RWPE2 (cell line): ENCODE results near the gene HES1.

Source experiments
- ATAC-seq: fragments of 200-7000 bp; cut with Tn5 transposase; 3 replicates; pipeline ENCODE4 v1.9.1; 2021; ENCODE audit warnings: low read depth
- DNase-seq: peaks from one replicate; pipeline ENCODE4 v3.0.0-alpha.2; 2020; ENCODE audit warnings: low spot score
- H3K27ac ChIP-seq: fragments of 450-650 bp; 2 replicates; pipeline ENCODE4 v1.5.1; 2017; ENCODE audit warnings: mild to moderate bottlenecking; ENCODE audit not compliant: poor library complexity, severe bottlenecking
- H3K27me3 ChIP-seq: fragments of 250-450 bp; sonication (Bioruptor Pico); 2 replicates; pipeline ENCODE4 v1.5.1; 2021; ENCODE audit warnings: mild to moderate bottlenecking, moderate library complexity; ENCODE audit not compliant: insufficient read depth, poor library complexity, severe bottlenecking
- H3K36me3 ChIP-seq: fragments of 250-450 bp; sonication (Bioruptor Pico); 2 replicates; pipeline ENCODE4 v1.5.1; 2020; ENCODE audit warnings: low read depth, mild to moderate bottlenecking, moderate library complexity
- H3K4me1 ChIP-seq: fragments of 250-450 bp; sonication (Bioruptor Pico); 2 replicates; pipeline ENCODE4 v1.5.1; 2021; ENCODE audit warnings: mild to moderate bottlenecking, moderate library complexity; ENCODE audit not compliant: insufficient read depth, poor library complexity, severe bottlenecking
- H3K4me3 ChIP-seq: fragments of 250-450 bp; sonication (Bioruptor Pico); 2 replicates; pipeline ENCODE4 v1.5.1; 2021; ENCODE audit warnings: mild to moderate bottlenecking, moderate library complexity; ENCODE audit not compliant: severe bottlenecking
- H3K9me3 ChIP-seq: fragments of 250-450 bp; sonication (Bioruptor Pico); 2 replicates; pipeline ENCODE4 v1.5.1; 2021; ENCODE audit warnings: mild to moderate bottlenecking, moderate library complexity; ENCODE audit not compliant: severe bottlenecking
- CTCF ChIP-seq: fragments of 450-650 bp; IDR thresholded peaks from one replicate; pipeline ENCODE4 v1.5.1; 2017; ENCODE audit warnings: mild to moderate bottlenecking, moderate library complexity; ENCODE audit not compliant: poor library complexity, severe bottlenecking

The HES1 gene

GRCh38 chr3:194105292-194105691 is 30.7 kb upstream of the HES1 start:
- H3K9me3 ChIP-seq: no peaks in the 10 kb centered on the region
- no peaks in the 10 kb centered on the region for H3K27me3 ChIP-seq
- no peaks in the 10 kb centered on the region for H3K36me3 ChIP-seq
- H3K4me3 ChIP-seq: no peak overlapping the region
- no peaks in the 10 kb centered on the region for H3K4me1 ChIP-seq
- no peak for TF ChIP-seq CTCF
- DNase-seq (no peak), ATAC-seq (no peak)
- H3K27ac ChIP-seq: no peak overlapping the region

- no peak for TF ChIP-seq CTCF
- ATAC-seq (no peak), DNase-seq (no peak)
- H3K4me3 ChIP-seq: no peak overlapping the region
- H3K27me3 ChIP-seq: no peaks in the 10 kb centered on the region
- no peak overlapping the region for H3K27ac ChIP-seq
- no peaks in the 10 kb centered on the region for H3K9me3 ChIP-seq
- peaks cover 1% of the 10 kb centered on the region for H3K4me1 ChIP-seq
- no peaks in the 10 kb centered on the region for H3K36me3 ChIP-seq
Observed at GRCh38 chr3:194107107-194107506, 28.8 kb upstream of the HES1 start.

GRCh38 chr3:194109192-194109863 is 26.6 kb upstream of the HES1 start:
- ATAC-seq (no peak), DNase-seq (no peak)
- H3K27me3 ChIP-seq: no peaks in the 10 kb centered on the region
- H3K36me3 ChIP-seq: no peaks in the 10 kb centered on the region
- H3K4me3 ChIP-seq: no peak overlapping the region
- H3K4me1 ChIP-seq: peaks cover 9% of the 10 kb centered on the region
- no peaks in the 10 kb centered on the region for H3K9me3 ChIP-seq
- no peak for TF ChIP-seq CTCF
- no peak overlapping the region for H3K27ac ChIP-seq

- no peaks in the 10 kb centered on the region for H3K36me3 ChIP-seq
- no peak overlapping the region for H3K4me3 ChIP-seq
- peaks cover 9% of the 10 kb centered on the region for H3K4me1 ChIP-seq
- no peaks in the 10 kb centered on the region for H3K27me3 ChIP-seq
- no peaks in the 10 kb centered on the region for H3K9me3 ChIP-seq
- DNase-seq (no peak), ATAC-seq (no peak)
- H3K27ac ChIP-seq: no peak overlapping the region
- TF ChIP-seq CTCF: no peak
Observed at GRCh38 chr3:194110483-194110882, 25.5 kb upstream of the HES1 start.

GRCh38 chr3:194111336-194111735 is 24.6 kb upstream of the HES1 start:
- H3K36me3 ChIP-seq: no peaks in the 10 kb centered on the region
- peaks cover 9% of the 10 kb centered on the region for H3K4me1 ChIP-seq
- DNase-seq (no peak), ATAC-seq (no peak)
- no peaks in the 10 kb centered on the region for H3K9me3 ChIP-seq
- H3K4me3 ChIP-seq: no peak overlapping the region
- TF ChIP-seq CTCF: no peak
- no peaks in the 10 kb centered on the region for H3K27me3 ChIP-seq
- no peak overlapping the region for H3K27ac ChIP-seq
